Neural progenitor cell (in vitro differentiated cells): ENCODE measurements around the gene MAST2.

ENCODE experiments used
- CTCF ChIP-seq: fragments of 200-600 bp; sonication (generic); IDR thresholded peaks from 2 replicates; pipeline ENCODE4 v1.5.1; 2017; ENCODE audit warnings: antibody characterized with exemption, mild to moderate bottlenecking
- EZH2 ChIP-seq: fragments of 200-600 bp; sonication (generic); IDR thresholded peaks from 2 replicates; pipeline ENCODE4 v1.6.1; 2017; ENCODE audit warnings: antibody characterized with exemption, mild to moderate bottlenecking, moderate library complexity

GRCh38 chr1:45879885-45880598 is 76.6 kb downstream of the MAST2 start:
- TF ChIP-seq CTCF, result no peak
- no peak for TF ChIP-seq EZH2
